AG04449 (cell line): ENCODE results near the gene MGRN1.

Source experiments
- CTCF ChIA-PET: fragments of 350-600 bp; formaldehyde crosslinking; extraction: SDS; loops from one replicate; lab custom pipeline; 2021; ENCODE audit warnings: antibody characterized with exemption; lab: Yijun Ruan, JAX
- POLR2A ChIA-PET: fragments of 400-600, 350-600 bp; formaldehyde crosslinking; extraction: SDS; loops from one replicate; lab custom pipeline; 2020; ENCODE audit warnings: antibody characterized with exemption, inconsistent platforms; lab: Yijun Ruan, JAX
- DNase-seq: peaks from one replicate; pipeline ENCODE4 v3.0.0-alpha.2; 2010; ENCODE audit warnings: low read depth, low spot score
- H3K4me3 ChIP-seq: 2 replicates; pipeline ENCODE4 v1.5.1; 2011; ENCODE audit warnings: low read depth, mild to moderate bottlenecking, control low read depth, low read length
- TF ChIP-seq, protein P1 (sequence below): IDR thresholded peaks from one replicate; pipeline ENCODE4 v1.5.1; 2011; ENCODE audit warnings: mild to moderate bottlenecking, moderate library complexity, low read length, control low read depth, inconsistent platforms; ENCODE audit not compliant: insufficient read depth; ENCODE audit errors: missing control alignments

Gene MGRN1

DNA sequence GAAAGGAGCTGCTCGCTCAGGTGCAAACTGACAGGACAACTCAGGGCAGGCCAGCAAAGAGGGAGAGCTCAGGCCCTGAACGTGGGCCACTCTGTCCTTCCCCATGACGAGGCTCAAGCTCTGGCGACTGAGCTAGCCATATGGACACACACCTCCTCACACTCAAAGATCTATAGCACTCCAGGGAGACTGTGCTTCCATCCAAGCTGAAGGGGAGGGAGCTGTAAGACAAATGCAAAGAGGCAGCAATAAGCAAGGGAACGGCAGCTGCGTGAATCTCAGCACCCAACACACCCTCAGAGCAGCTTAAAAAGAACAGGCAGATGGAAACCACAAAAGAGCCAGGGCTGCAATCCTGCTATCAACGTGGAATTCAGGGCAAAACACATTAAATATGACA, 82.2 kb downstream of the MGRN1 start:
- POLR2A ChIA-PET, result interaction anchor here (0.9 kb wide), 1 partner anchor 13 kb away, joined by 3 read pairs; no protein-coding TSS in a partner anchor
- TF ChIP-seq, protein P1, sequence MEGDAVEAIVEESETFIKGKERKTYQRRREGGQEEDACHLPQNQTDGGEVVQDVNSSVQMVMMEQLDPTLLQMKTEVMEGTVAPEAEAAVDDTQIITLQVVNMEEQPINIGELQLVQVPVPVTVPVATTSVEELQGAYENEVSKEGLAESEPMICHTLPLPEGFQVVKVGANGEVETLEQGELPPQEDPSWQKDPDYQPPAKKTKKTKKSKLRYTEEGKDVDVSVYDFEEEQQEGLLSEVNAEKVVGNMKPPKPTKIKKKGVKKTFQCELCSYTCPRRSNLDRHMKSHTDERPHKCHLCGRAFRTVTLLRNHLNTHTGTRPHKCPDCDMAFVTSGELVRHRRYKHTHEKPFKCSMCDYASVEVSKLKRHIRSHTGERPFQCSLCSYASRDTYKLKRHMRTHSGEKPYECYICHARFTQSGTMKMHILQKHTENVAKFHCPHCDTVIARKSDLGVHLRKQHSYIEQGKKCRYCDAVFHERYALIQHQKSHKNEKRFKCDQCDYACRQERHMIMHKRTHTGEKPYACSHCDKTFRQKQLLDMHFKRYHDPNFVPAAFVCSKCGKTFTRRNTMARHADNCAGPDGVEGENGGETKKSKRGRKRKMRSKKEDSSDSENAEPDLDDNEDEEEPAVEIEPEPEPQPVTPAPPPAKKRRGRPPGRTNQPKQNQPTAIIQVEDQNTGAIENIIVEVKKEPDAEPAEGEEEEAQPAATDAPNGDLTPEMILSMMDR, result no peak

GRCh38 chr16:4709481-4709880, 84.9 kb downstream of the MGRN1 start:
- TF ChIP-seq, protein P1, result no peak
- CTCF ChIA-PET, result interaction anchor here (0.8 to 1.4 kb wide), 3 partner anchors 9 to 247 kb away, joined by 3 to 4 read pairs (median 4); no protein-coding TSS in a partner anchor
- H3K4me3 ChIP-seq, result no peak overlapping the region
- POLR2A ChIA-PET, result no interaction called here
- DNase-seq, result no peak

More for the DNA sequence above, 82.2 kb downstream of the MGRN1 start:
- CTCF ChIA-PET, result interaction anchor here (0.7 to 1.1 kb wide), 2 partner anchors 11 to 249 kb away, joined by 3 to 4 read pairs; no protein-coding TSS in a partner anchor
- no peak for DNase-seq
- no peak overlapping the region for H3K4me3 ChIP-seq

- no peak for DNase-seq
- TF ChIP-seq, protein P1, result no peak
- CTCF ChIA-PET, result no interaction called here
- H3K4me3 ChIP-seq, result no peak overlapping the region
- POLR2A ChIA-PET, result interaction anchor here (0.6 kb wide), 1 partner anchor 250 kb away, joined by 6 read pairs; no protein-coding TSS in a partner anchor
Measured at GRCh38 chr16:4713663-4714501, 89.3 kb downstream of the MGRN1 start.

GRCh38 chr16:4714996-4715395, 90.4 kb downstream of the MGRN1 start:
- POLR2A ChIA-PET, result interaction anchor here (0.6 kb wide), 1 partner anchor 251 kb away, joined by 6 read pairs; no protein-coding TSS in a partner anchor
- no peak for DNase-seq
- CTCF ChIA-PET, result no interaction called here
- TF ChIP-seq, protein P1, result no peak
- no peak overlapping the region for H3K4me3 ChIP-seq

GRCh38 chr16:4718466-4718865, 93.8 kb downstream of the MGRN1 start:
- TF ChIP-seq, protein P1, result no peak
- no peak for DNase-seq
- no peak overlapping the region for H3K4me3 ChIP-seq
- ChIA-PET POLR2A (no interaction called here), CTCF (no interaction called here)

DNA sequence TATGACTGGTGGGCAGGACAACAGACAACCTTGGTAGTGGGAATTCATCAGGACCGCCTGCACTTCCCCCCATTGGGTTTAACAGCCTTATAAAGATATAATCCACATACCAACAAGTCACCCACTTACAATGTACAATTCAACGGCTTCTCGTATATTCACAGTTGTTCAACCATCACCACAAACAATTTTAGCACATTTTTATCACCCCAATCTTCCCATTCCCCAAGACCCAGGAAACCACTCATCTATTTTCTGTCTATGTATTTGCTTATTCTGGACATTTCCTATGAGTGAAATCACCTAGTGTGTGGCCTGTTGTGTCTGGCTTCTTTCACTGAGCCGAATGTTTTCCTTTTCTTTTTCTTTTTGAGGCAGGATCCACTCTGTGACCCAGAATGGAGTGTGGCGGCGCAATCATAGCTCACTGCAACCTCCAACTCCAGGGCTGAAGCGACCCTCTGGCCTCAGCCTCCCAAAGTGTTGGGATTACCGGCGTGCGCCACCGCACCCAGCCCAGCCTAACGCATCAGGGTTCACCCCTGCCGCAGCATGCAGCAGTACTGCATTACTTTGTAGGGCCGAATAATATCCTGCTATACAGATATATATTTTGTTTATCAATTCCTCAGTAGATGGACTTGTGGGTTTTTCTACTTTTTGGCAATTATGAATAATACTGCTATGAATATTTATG, 98.6 kb downstream of the MGRN1 start:
- no peak for DNase-seq
- no peak overlapping the region for H3K4me3 ChIP-seq
- CTCF ChIA-PET, result interaction anchor here (1.4 kb wide), 1 partner anchor 233 kb away, joined by 3 read pairs; no protein-coding TSS in a partner anchor
- TF ChIP-seq, protein P1, result no peak
- POLR2A ChIA-PET, result no interaction called here
